GM18861 (cell line): Measurements from ENCODE around the gene TRIM29.
"Not testable (repeated sequence)": the region's sequence is repeated elsewhere in the genome, so short reads cannot be mapped to it uniquely, and the experiment has no call there.

Experiments
- ATAC-seq: cut with Tn5 transposase; IDR thresholded peaks from one replicate; pipeline ENCODE4 v1.9.1; 2021; ENCODE audit not compliant: unreplicated experiment

Gene TRIM29

DNA sequence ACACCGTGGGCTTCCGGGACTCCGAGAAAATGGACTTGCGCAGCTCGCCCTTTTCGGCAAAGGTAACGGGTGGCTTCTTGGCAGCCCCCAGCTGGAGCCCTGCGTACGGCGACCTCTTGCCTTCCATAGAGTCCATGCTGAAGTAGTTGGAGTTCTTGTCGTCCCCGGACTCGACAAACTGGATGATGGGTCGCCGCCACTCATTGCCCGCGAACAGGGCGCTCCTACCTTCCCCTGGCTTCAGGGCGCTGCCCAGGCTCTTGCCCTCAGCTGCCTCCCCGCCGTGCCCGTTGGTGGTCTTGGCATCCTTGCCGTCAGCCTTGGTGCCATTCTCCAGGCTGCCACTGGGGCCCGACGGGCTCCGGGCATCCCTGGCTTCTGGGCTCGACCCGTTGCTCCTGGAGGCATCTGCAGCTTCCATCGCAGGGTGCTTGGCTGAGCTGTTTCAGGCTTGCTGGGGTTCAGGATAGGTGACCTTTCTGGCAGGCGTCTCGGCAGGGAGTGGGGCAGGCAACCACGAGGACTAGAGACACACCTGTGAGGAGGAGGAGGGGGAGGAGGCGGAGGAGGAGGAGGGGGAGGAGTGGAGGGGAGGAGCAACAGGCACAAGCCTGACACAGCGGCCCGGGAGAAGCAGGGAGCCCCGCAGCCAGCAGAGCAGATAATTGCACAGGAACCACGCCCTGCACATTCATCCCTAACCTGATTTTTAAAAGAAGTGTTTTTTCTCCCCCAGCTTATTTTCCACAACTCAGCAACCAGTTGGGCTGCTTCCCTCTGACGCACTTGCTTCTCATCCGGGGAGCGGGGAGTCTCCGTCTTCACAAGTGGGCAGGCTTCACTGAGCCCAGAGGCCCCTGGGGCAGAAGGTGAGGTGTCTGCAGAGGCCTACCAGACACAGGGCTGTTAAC is at the start of gene TRIM29:
Gene TRIM29, minus strand, starts transcription at position 503 of the 911 bp plus-strand sequence. Its CDS starts 82 bp downstream, at position 421.
- no peak for ATAC-seq

DNA sequence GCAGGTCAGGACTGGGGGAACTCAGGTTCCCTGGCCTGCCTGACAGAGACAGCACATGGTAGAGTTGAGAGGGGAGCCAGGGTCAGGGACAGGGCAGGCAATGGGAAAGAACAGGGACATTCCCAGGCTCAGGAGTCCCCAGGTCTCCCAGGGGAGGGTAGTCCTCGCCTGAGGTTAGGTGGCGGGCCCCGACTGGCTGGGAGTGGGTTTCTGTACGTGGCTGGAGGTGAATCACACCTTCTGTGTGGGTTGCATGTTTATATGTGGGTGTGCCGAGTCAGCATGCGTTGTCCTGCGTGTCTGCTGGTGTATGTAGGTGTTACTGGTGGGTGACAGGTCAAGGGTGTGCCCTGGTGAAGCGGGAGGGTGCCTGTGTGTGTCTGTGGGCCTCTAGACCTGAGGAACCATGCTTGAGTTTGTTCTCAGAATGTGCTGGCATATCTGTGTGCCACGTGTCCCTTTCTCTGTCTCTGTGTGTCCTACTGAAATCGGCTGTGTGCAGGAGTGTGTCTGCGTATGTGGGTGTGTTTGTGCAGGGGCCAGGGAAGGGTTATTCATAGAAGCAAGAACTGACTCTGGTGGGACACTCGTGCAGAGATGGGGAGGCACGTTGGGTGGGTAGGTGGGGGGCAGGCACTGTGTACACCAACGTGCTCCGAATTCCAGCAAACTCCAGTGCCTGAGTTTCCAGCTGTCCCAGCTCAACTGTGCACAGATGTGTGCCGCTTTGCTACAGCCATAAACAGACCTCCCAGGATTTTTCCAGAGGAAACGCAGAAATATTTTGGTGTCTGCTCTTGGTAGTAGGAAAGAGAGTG is 49.1 kb upstream of the TRIM29 start:
- ATAC-seq = no peak

DNA sequence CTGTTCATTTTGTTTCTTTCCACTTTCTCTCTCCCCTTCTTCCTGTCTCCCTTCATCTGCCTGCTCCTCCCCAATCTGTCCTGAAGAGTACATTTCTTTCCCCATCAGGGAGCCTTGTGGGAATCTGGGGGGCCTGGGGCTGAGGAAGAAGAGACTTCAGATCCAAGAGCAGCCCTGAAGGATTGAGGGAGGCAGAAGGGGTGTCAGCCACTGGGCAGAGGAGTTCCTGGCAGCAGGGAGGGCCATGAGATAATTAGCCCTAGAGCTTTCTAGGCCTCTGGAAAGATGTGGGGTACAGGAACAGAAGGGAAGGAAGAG is 48.5 kb upstream of the TRIM29 start:
- no peak for ATAC-seq

GRCh38 chr11:120185706-120186455 is 48.0 kb upstream of the TRIM29 start:
- ATAC-seq = no peak

DNA sequence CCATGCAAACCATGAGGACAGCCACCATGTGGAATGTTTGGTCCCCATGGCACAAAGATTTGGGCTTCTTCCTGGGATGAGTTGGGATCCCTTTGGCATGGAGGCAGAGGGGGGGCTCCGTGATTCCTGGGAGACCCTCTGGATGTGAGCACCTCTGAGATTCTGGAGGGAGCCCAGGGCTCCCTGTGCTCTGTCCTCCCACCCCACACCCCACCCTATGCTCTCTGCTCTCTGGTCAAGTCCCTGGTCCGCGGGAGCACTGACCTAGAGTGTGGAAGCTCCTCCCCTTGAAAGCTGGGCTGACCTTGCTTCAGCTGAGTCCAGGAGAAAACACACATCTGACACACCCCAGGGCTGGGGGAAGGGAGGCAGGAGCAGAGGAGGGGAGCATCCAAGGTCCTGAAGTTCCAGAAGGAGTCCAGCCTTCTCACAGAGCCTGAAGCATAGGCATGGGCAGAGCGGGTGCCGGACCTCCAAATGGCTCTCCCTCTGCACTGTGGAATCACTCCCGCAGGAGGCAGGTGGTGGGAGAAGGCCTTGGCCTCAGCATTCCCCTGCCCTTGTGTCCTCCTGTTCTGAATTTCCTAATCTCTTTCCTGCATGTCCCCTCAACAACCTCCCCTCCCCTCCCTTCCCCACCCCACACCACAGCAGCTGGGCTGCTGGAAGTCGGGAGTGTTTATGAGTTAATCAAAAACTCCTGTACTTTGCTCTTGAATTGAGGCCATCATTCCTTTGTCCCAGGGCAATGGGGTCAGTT is 47.2 kb upstream of the TRIM29 start:
- no peak for ATAC-seq

DNA sequence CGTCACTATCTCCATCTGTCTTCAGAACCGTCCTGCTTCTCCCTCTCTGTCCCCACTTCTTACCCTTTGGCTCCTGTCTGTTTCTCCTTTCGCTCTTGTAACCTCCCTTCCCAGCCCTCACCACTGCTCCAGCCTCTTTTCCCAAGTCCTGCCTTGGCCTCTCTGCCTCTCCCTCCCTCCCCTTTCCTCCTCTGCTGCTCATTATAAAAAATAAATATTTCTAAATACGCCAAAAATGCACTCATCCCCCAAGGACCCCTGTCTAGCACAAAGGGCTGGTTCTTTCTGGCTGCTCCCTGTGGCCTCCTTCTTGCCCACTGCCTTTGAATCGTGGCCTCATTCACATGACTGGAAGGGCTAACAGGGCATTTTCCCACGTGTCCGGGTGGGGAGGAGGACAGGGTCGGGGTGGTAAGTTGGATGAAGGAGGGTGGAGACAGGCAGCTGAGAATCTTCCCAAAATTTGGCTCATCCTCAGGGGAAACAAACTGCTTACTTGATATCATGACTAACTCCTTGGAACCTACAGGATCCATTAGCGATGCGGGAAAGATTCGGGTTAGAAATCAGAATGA is 46.5 kb upstream of the TRIM29 start:
- ATAC-seq = no peak

GRCh38 chr11:120183701-120184141 is 45.8 kb upstream of the TRIM29 start:
- no peak for ATAC-seq

DNA sequence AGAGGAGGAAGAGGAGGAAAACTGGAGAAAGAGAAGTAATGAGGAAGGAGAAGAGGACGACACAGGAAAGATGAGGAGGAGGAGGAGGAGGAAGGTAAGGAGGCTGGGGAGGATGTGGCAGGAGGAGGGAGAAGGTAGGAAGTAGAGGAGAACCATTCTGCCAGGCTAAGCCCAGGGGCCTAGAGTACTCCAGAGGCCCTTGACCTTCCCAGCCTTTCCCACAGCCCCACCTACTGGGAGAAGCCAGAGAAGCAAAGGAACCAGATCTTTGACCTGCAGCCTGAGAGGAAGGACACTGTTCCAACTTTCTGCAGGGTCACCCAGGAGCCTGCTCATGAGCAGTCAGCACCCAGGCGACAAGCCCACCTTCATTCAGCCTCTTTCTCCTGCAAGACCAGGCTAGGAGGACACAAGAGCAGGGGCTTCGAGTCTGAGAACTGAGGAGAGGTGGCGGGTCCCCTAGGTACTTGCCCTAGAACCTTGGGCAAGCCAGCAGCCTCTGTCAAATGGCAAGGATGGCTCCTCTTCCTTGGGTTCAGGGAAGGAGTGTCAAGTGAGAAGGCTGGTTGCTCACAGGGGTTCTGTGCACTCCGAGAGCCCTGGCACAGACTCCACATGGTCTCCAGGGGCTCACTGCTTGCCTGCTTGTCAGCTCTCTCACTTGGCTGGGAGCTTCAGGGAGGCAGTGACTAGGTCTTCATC is 45.0 kb upstream of the TRIM29 start:
- no peak for ATAC-seq

- ATAC-seq = no peak
Observed at GRCh38 chr11:120182372-120182771, 44.5 kb upstream of the TRIM29 start.

DNA sequence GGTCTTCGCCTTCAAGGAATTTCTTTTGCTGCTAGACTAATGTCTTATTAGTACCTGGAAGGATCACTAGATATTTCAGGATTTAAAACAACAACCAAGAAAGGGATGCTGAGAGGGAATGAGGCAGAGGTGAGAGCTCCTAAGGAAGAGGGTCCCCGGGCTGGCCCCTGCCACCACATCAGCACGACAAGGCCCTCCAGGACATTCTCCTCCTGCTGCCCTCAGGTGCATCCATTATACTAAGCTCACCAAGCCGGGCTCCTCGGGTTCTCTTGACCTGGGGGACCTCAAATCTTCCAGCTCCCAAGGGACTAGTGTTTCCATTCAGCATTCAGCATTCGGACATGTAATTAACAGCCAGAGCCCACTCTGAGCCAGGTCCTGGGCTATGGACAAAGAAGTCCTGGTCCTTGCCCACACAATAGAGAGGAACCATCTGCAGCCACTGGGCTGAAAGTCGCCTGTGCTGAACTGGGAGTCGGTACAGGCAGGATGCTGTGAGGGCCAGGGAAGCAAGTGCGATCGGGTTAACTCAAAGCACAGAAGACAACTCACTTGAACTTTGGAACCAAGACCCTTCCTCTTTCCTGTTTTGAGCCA is 43.6 kb upstream of the TRIM29 start:
- ATAC-seq = no peak

DNA sequence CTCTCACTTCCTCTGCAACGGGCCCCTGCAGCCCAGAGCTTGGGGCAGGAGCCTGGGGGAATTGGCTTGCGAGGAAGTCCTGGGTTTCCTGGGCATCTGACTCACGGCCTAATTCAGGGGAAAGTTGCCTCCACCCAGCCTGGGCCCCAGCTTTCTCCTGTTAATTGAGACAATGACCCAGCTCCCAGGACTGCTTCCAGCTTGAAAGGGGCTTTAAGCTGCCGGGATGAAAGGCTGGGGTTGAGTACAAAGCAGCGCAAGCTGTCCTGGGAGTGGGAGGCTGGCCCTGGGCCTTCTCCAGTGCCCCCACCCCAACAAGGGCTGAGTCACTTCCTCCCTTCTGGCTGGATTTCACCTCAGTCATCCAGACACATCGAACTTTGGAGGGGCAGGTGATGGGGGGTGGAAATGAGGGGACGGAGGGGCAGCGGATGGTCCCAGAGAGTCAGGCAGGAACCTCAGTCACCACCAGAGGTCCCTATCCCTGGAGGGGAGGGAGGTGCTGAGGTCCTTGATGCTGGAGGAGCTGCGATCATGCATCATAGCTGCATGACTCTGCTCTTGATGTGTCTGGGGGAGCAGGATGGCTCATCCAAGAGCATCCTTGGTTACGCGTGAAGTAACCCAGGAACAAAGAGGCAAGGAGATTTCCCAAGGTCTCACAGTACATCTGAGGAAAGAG is 42.8 kb upstream of the TRIM29 start:
- ATAC-seq = no peak

GRCh38 chr11:120180063-120180462 is 42.1 kb upstream of the TRIM29 start:
- not testable (repeated sequence) for ATAC-seq

DNA sequence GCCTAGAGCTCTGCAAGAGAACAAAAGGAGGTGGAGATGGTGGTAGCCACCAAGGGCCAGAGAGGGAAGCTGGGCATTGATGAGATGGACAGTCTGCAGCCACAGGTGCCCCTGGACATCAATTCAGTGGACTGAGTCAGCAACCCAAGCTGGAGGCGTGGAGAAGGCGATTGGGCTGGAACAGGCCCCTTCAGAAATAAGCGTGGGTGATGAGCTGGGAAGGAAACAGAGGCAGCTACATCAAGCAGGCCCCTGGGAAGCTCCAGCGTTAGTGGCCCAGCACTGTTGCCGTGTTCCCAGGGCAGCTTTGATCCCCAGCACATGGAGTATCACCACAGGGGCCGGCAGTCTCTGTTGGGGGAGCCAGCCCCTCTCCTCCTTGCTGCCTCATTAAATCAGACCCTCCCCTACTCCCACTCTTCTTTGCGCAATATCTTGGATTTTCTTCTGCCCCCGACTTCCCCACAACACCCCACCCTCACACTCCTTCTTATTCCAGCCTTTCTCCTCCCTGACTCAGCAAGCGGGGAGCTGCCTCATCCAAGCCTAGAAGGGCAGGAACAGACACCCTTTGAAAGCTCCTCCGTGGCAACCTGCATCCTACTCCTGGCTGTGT is 41.3 kb upstream of the TRIM29 start:
- no peak for ATAC-seq

DNA sequence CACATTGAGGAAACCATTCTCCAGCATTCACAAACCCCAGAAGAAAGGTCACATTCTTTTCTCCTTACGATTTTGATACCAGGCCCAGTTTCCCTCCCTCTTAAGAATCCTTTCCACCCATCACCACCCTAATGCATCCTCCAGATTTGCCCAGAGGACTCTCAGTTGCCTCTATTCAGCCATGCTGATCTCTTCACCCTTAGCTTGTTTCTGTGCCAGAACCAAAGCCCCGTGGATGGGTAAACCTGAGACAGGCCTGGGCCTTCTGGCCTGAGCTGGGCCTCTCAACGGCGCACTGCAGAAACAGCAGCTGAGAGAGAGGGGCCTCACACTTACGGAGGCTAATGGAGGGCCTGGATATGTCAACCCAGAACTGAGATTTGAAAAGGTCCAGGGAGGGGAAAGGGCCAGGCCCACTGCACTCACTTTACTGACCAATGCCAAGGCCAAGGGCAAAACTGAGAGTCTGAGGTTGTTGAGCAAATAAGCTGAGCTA is 40.7 kb upstream of the TRIM29 start:
- no peak for ATAC-seq

GRCh38 chr11:120174866-120175265 is 37.0 kb upstream of the TRIM29 start:
- ATAC-seq = no peak

DNA sequence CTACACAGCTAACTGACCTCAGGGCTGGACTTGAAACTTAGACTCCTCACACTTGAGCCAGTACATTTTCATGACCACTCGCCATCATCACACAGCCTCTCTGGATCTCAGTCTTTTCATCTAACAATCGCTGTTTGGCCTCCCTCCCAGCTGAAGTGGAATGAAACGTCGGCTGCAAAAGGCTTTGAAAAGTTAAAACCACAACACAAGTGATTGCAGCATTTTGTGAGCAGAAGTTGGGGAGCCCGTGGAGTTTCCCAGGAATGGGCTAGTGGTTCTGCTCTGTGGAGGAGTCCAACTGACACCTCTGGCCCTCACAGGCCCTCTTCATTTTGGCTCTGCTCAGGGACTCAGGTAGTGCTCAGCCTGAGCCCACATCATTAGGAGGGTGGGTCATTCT is 35.9 kb upstream of the TRIM29 start:
- no peak for ATAC-seq

DNA sequence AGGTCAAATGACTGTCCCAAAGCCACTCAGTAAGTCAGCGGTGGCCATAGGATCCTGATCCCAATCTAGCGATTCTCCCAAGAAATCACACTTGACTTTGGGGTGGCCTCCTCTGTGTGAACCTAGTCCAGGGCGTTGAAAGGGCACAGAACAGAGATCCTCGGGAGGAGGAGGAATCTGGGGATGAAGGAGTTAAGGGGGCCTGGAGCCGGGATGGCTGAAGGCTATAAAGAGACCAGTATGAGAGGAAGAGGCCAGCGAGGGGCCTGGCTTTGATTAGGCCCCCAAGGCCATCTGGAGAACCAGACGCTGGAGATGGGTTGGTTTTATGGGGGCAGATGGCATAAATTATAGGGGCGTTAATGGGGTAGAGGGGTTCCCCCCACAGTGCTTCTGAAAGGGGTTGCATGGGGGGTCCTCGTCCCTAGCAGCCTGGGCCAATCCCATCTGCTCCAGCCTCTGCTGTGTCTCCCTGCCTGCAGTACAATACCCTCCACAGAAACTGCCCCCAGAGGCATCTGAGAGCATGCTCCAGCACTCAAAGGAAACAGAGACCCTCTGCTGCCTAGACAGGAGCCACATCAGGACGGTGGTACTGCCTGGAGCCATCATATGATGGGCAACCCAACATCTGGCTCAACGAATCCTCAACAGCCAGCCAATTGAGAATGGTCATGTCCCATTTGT is 35.2 kb upstream of the TRIM29 start:
- ATAC-seq = no peak
